ENCODE measurements around the gene RBMS1. TPM values are rescaled to one million over a fixed set of nuclear protein-coding genes. Genes with fewer than 3 reads are reported as not detected.
"Not testable (repeated sequence)": the region's sequence is repeated elsewhere in the genome, so short reads cannot be mapped to it uniquely, and the experiment has no call there.

RBMS1 gene
- total RNA-seq, 3 donors from 2014 or later = 9.7 to 58.3 (median 21.6) TPM

DNA sequence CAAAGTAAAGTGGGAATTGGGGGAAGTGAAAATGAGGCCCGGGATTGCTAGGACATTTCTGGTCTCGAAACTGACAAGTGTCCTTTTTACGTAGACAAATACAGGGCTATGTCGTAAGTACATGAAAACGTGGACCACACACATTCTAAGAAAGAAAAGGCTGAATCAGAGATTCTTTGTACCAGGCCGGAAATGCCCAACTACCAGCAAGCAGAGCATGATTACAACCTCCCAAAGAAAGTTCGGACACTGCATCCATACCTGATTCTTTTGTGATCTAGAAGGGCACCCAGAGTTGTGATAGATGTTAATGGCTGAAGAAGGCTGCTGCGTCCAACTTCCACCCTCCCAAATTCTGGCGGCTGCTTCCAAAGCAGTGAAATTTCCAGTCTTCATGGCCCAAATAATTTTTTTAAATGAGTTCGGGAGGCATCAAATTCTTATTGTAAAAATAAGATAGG is 1.7 kb downstream of the RBMS1 start:
- no peak for DNase-seq
- intact Hi-C loops (cut with DNase I, micrococcal nuclease) = loop anchor here in 1 of 2 donors (10.0 kb wide), 1 partner anchor 163 kb away; no protein-coding TSS in a partner anchor

GRCh38 chr2:160490733-160491685 is 2.6 kb downstream of the RBMS1 start:
- no peak for DNase-seq
- H3K9me3 ChIP-seq = no peaks in the 10 kb centered on the region
- no peak overlapping the region for H3K4me3 ChIP-seq
- ATAC-seq = no peak
- H3K36me3 ChIP-seq (ENCODE audit: low read depth) = no peaks in the 10 kb centered on the region
- no peak for TF ChIP-seq CTCF (IDR thresholded peaks at IDR 0.05)
- peaks cover 6% of the 10 kb centered on the region for H3K4me1 ChIP-seq (ENCODE audit: low read depth)
- intact Hi-C loops (cut with DNase I, micrococcal nuclease) = loop anchor here in 1 of 2 donors (10.0 kb wide), 1 partner anchor 164 kb away; no protein-coding TSS in a partner anchor

More for the DNA sequence above, 1.7 kb downstream of the RBMS1 start:
- no peak for ATAC-seq
- peaks cover 6% of the 10 kb centered on the region for H3K4me1 ChIP-seq (ENCODE audit: low read depth)
- H3K9me3 ChIP-seq = no peaks in the 10 kb centered on the region
- peak overlapping the region; percentile 56 for H3K4me3 ChIP-seq
- no peak for TF ChIP-seq CTCF (IDR thresholded peaks at IDR 0.05)
- H3K36me3 ChIP-seq (ENCODE audit: low read depth) = no peaks in the 10 kb centered on the region

DNA sequence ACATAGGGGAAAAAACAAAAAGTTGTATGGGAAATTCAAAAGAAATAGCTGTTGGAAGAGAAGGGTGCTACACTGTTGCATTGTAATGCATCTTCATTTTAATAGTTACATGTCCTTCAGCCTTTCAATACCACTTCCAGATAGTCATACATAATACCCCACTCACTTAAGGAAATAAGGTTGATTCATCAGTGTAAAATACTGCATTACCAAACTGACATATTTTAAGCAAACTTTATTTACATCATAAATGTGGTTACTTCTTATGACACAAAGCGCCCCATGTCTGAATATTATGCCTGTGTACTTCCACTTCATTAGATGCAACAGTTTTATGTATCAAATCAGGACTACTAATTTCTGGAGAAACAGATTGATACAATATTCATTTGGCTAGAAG is 4.5 kb downstream of the RBMS1 start:
- no peak for DNase-seq
- Histone ChIP-seq H3K4me3 (no peak overlapping the region), H3K36me3 (ENCODE audit: low read depth) (no peaks in the 10 kb centered on the region), H3K9me3 (no peaks in the 10 kb centered on the region), H3K4me1 (ENCODE audit: low read depth) (peaks cover 2% of the 10 kb centered on the region)
- no peak for TF ChIP-seq CTCF (IDR thresholded peaks at IDR 0.05)
- ATAC-seq = no peak
- intact Hi-C loops (cut with DNase I, micrococcal nuclease) = no loop called here

- intact Hi-C loops (cut with DNase I, micrococcal nuclease); H3K4me3 ChIP-seq; H3K36me3 ChIP-seq (ENCODE audit: low read depth); H3K9me3 ChIP-seq; H3K4me1 ChIP-seq (ENCODE audit: low read depth); ATAC-seq; DNase-seq: not testable (repeated sequence)
These were observed 5.3 kb downstream of the RBMS1 start for GRCh38 chr2:160488289-160488688.

DNA sequence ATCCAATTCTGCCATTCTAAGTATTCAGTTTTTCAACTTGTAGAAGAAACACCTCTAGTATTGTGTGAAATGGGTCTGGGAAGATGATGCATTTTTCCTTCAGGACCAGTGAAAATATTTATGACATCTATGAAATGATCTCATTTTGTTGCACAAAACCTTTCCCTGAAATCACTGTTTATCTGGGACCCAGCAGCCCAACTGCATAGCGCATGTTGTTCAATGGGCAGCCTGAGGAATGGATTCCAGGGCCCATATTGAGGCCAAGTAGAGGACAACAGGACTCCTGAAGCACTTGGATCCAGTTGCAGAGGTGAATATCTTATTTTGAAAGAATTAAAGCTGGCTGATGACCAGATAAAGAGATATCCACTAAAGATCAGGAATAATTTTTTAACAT is 7.3 kb downstream of the RBMS1 start:
- ATAC-seq = no peak
- H3K4me3 ChIP-seq = no peak overlapping the region
- no peak for DNase-seq
- intact Hi-C loops (cut with DNase I, micrococcal nuclease) = no loop called here
- no peaks in the 10 kb centered on the region for H3K4me1 ChIP-seq (ENCODE audit: low read depth)
- TF ChIP-seq CTCF (IDR thresholded peaks at IDR 0.05) = no peak
- H3K36me3 ChIP-seq (ENCODE audit: low read depth) = no peaks in the 10 kb centered on the region
- no peaks in the 10 kb centered on the region for H3K9me3 ChIP-seq

DNA sequence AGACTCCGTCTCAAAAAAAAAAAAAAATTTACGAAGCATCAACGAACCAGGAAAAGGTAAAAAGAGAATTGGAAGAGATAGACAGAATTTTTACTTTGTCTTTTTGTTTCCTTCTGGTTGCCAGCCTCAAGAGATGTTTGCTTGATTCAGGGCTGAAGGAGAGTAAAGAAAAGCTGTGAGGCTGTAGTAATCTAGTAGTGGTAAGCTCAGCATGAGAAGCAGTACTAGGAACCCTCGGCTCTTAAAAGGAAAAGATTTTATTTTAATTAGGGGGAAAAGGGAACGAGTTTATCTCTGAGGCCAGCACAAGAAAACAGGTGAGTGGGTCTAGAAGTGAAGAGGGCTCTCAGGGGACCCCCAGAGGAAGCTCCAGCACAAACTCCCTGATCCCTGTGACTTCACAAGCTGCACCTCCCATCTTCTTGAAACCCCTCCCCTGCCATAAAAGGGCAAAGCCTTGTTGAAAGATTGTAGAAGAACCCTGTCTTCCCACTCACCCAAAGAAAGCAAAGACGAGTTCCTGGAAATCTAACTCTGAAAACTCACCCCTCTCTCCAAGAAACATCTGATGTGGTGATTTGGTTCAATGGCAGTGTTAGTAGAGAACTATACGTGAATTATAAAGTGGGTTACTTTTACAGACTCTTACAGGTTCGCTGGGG is 8.6 kb downstream of the RBMS1 start:
- Histone ChIP-seq H3K4me1 (ENCODE audit: low read depth) (no peaks in the 10 kb centered on the region), H3K9me3 (no peaks in the 10 kb centered on the region), H3K4me3 (no peak overlapping the region), H3K36me3 (ENCODE audit: low read depth) (no peaks in the 10 kb centered on the region)
- ATAC-seq = no peak
- intact Hi-C loops (cut with DNase I, micrococcal nuclease) = no loop called here
- DNase-seq = no peak
- TF ChIP-seq CTCF (IDR thresholded peaks at IDR 0.05) = no peak

Data from mucosa of descending colon (tissue), 3 donors.